HG03039 (cell line): ENCODE measurements around the gene EIF4E2.
A peak's percentile ranks its signal among the peaks of the same experiment; 100 is the strongest.

Source experiments
- ATAC-seq: cut with Tn5 transposase; IDR thresholded peaks from one replicate; pipeline ENCODE4 v1.9.1; 2021; ENCODE audit warnings: mild to moderate bottlenecking, moderate library complexity; ENCODE audit not compliant: unreplicated experiment

The EIF4E2 gene

GRCh38 chr2:232550354-232551249, at the start of gene EIF4E2, which contains the start of gene TIGD1:
EIF4E2 (plus strand) TSS chr2:232550689; CDS start chr2:232550725, 36 bp downstream.
TIGD1 (minus strand) TSS chr2:232550557; CDS start chr2:232549882, 675 bp downstream.
- ATAC-seq = peak; percentile 88

GRCh38 chr2:232501331-232501771, 49.1 kb upstream of the EIF4E2 start:
- ATAC-seq = no peak

GRCh38 chr2:232501794-232502390, 48.6 kb upstream of the EIF4E2 start:
- no peak for ATAC-seq

GRCh38 chr2:232502511-232502910, 48.0 kb upstream of the EIF4E2 start:
- ATAC-seq = no peak

GRCh38 chr2:232502911-232503808, 47.3 kb upstream of the EIF4E2 start:
- no peak for ATAC-seq

GRCh38 chr2:232503809-232504323, 46.6 kb upstream of the EIF4E2 start:
- ATAC-seq = no peak

GRCh38 chr2:232504438-232504837, 46.1 kb upstream of the EIF4E2 start:
- ATAC-seq = no peak

GRCh38 chr2:232505856-232506255, 44.6 kb upstream of the EIF4E2 start:
- ATAC-seq = no peak

GRCh38 chr2:232506709-232507108, 43.8 kb upstream of the EIF4E2 start:
- no peak for ATAC-seq

- no peak for ATAC-seq
These were observed 42.2 kb upstream of the EIF4E2 start for GRCh38 chr2:232508251-232508650.

GRCh38 chr2:232511336-232511890, 39.1 kb upstream of the EIF4E2 start:
- ATAC-seq = no peak

GRCh38 chr2:232512602-232513001, 37.9 kb upstream of the EIF4E2 start:
- ATAC-seq = no peak

GRCh38 chr2:232513353-232513752, 37.1 kb upstream of the EIF4E2 start:
- no peak for ATAC-seq

- ATAC-seq = no peak
These were observed 34.9 kb upstream of the EIF4E2 start for GRCh38 chr2:232515639-232516038.

GRCh38 chr2:232516551-232516950, 33.9 kb upstream of the EIF4E2 start:
- no peak for ATAC-seq

- ATAC-seq = no peak
These were observed 31.6 kb upstream of the EIF4E2 start for GRCh38 chr2:232518844-232519243.

GRCh38 chr2:232519581-232520438, 30.7 kb upstream of the EIF4E2 start, which contains the start of gene PRSS56:
PRSS56 (plus strand) TSS chr2:232520388; CDS start chr2:232520599, 211 bp downstream.
- ATAC-seq = no peak

- ATAC-seq = no peak
These were observed 30.0 kb upstream of the EIF4E2 start for GRCh38 chr2:232520489-232520888.

- no peak for ATAC-seq
These were observed 29.4 kb upstream of the EIF4E2 start for GRCh38 chr2:232521098-232521497.
